ENCODE data around the gene SLC25A11. TPM values are rescaled to one million over a fixed set of nuclear protein-coding genes. Genes with fewer than 3 reads are reported as not detected.

The SLC25A11 gene
- total and polyA plus RNA-seq, 2 donors (not counting 3 experiments of a cell fraction or from before 2014, with no cell fraction given), result 58.2 to 95.2 TPM

GRCh38 chr17:4944554-4945175, 4.8 kb upstream of the SLC25A11 start:
- TF ChIP-seq POLR2AphosphoS5 (IDR thresholded peaks at IDR 0.05; ENCODE audit: insufficient read depth, low read depth, low read length), result peak; percentile 53
- TF ChIP-seq MAX (IDR thresholded peaks at IDR 0.05; ENCODE audit: insufficient read depth, insufficient read length), result no peak
- FAIRE-seq (no peak), DNase-seq (ENCODE audit: low read depth, low spot score) (no peak)
- Histone ChIP-seq H3K4me1 (ENCODE audit: control insufficient read depth, extremely low read depth, insufficient read depth, low read length) (peaks cover 29% of the 10 kb centered on the region), H3K9me3 (replicated peaks; ENCODE audit: control insufficient read depth, insufficient read depth, low read length) (no peaks in the 10 kb centered on the region), H3K79me2 (ENCODE audit: control insufficient read depth, insufficient read depth, low read length) (peaks cover 77% of the 10 kb centered on the region), H2AFZ (ENCODE audit: low read depth, low read length) (no peak overlapping the region), H3K27me3 (ENCODE audit: control insufficient read depth in 2 of 2, insufficient read depth in 2 of 2, low read length in 2 of 2) (no peaks in the 10 kb centered on the region), H3K27ac (ENCODE audit: insufficient read depth, low read depth, low read length) (peak overlapping the region; percentile 49), H3K4me3 (replicated peaks in 1 of 3; ENCODE audit: insufficient read depth in 1 of 3, low read depth in 1 of 3, low read length in 3 of 3) (no peak overlapping the region), H3K36me3 (ENCODE audit: control insufficient read depth in 2 of 2, extremely low read depth in 1 of 2, insufficient read depth in 2 of 2, low read length in 2 of 2) (peaks cover 13 to 28% of the 10 kb centered on the region in 2 experiments), H4K20me1 (replicated peaks; ENCODE audit: control insufficient read depth, extremely low read depth, insufficient read depth, low read length) (no peaks in the 10 kb centered on the region), H3K9me1 (replicated peaks; ENCODE audit: control insufficient read depth, extremely low read depth, insufficient read depth, low read length) (no peaks in the 10 kb centered on the region), H3K4me2 (ENCODE audit: insufficient read depth, low read length) (no peak overlapping the region), H3K9ac (replicated peaks; ENCODE audit: extremely low read depth, insufficient read depth, low read length) (peak overlapping the region; percentile 12)
- dilution Hi-C loops (cut with MboI; ENCODE audit: extremely low pct_ligation_motif_present, low sequenced_read_pairs), result no loop called here
- POLR2A ChIA-PET, result interaction anchor here (1.7 kb wide), 1 partner anchor 23 kb away, joined by 5 read pairs; the partner anchor contains the start of gene SPAG7
- CTCF ChIA-PET, result interaction anchor here (2.0 kb wide), 1 partner anchor 36 kb away, joined by 8 read pairs; no protein-coding TSS in a partner anchor
- intact Hi-C loops (cut with micrococcal nuclease), result no loop called here
- BruUV-seq (replicated peaks), result no TSS peak

DNA sequence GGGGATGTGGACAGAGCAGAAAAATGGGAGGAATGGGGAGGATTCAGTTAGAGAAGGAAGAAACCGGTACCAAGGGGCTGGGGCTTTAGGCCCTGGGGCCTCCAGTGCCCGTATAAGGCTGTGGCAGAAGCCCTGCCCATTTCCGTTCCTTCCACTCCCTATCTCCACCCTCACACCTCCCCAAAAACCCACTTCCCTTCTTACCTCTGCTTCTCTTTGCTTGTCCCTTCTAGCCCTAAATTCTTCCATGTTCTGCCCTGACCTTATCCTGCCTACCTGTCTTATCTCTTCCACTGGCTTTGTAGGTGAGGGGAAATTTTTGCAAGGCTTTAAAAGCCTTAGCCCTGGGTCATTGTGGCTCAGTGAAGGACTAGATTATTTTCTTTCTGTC, 4.3 kb upstream of the SLC25A11 start:
- H3K4me2 ChIP-seq (ENCODE audit: insufficient read depth, low read length), result no peak overlapping the region
- H3K9me3 ChIP-seq (replicated peaks; ENCODE audit: control insufficient read depth, insufficient read depth, low read length), result no peaks in the 10 kb centered on the region
- H3K9ac ChIP-seq (replicated peaks; ENCODE audit: extremely low read depth, insufficient read depth, low read length), result no peak overlapping the region
- H3K79me2 ChIP-seq (ENCODE audit: control insufficient read depth, insufficient read depth, low read length), result peaks cover 81% of the 10 kb centered on the region
- H4K20me1 ChIP-seq (replicated peaks; ENCODE audit: control insufficient read depth, extremely low read depth, insufficient read depth, low read length), result no peaks in the 10 kb centered on the region
- H3K4me3 ChIP-seq (replicated peaks in 1 of 3; ENCODE audit: insufficient read depth in 1 of 3, low read depth in 1 of 3, low read length in 3 of 3), result no peak overlapping the region
- ChIA-PET CTCF (no interaction called here), POLR2A (no interaction called here)
- dilution Hi-C loops (cut with MboI; ENCODE audit: extremely low pct_ligation_motif_present, low sequenced_read_pairs) (no loop called here), intact Hi-C loops (cut with micrococcal nuclease) (no loop called here)
- no peak for DNase-seq (ENCODE audit: low read depth, low spot score)
- BruUV-seq (replicated peaks), result no TSS peak
- H3K27ac ChIP-seq (ENCODE audit: insufficient read depth, low read depth, low read length), result no peak overlapping the region
- peaks cover 30% of the 10 kb centered on the region for H3K4me1 ChIP-seq (ENCODE audit: control insufficient read depth, extremely low read depth, insufficient read depth, low read length)
- TF ChIP-seq POLR2AphosphoS5 (IDR thresholded peaks at IDR 0.05; ENCODE audit: insufficient read depth, low read depth, low read length) (no peak), POLR2A (IDR thresholded peaks at IDR 0.05; ENCODE audit: low read depth, low read length) (no peak), GATA2 (IDR thresholded peaks at IDR 0.05; ENCODE audit: insufficient read depth, insufficient read length, low read depth, low read length) (no peak), FOS (IDR thresholded peaks at IDR 0.05; ENCODE audit: borderline replicate concordance, insufficient read depth, low read length) (no peak), MAX (IDR thresholded peaks at IDR 0.05; ENCODE audit: insufficient read depth, insufficient read length) (no peak), EZH2 (IDR thresholded peaks at IDR 0.05; ENCODE audit: borderline replicate concordance, low read depth, low read length, severe bottlenecking) (no peak), JUN (IDR thresholded peaks at IDR 0.05; ENCODE audit: borderline replicate concordance, insufficient read depth, insufficient read length, low read depth) (no peak), MYC (IDR thresholded peaks at IDR 0.05; ENCODE audit: low read depth, low read length) (no peak), CTCF (IDR thresholded peaks at IDR 0.05; ENCODE audit: extremely low read depth in 1 of 2, insufficient read depth in 1 of 2, low read depth in 1 of 2, low read length in 2 of 2) (no peak)
- no peaks in the 10 kb centered on the region for H3K27me3 ChIP-seq (ENCODE audit: control insufficient read depth in 2 of 2, insufficient read depth in 2 of 2, low read length in 2 of 2)
- no peaks in the 10 kb centered on the region for H3K9me1 ChIP-seq (replicated peaks; ENCODE audit: control insufficient read depth, extremely low read depth, insufficient read depth, low read length)
- H2AFZ ChIP-seq (ENCODE audit: low read depth, low read length), result no peak overlapping the region
- FAIRE-seq, result no peak
- H3K36me3 ChIP-seq (ENCODE audit: control insufficient read depth in 2 of 2, extremely low read depth in 1 of 2, insufficient read depth in 2 of 2, low read length in 2 of 2), result peaks cover 13 to 28% of the 10 kb centered on the region in 2 experiments
